Hypothalamus (tissue), 51 donors: ENCODE data around the gene SLC12A4.

Experiments
- DNase-seq, 51 donors: peaks; one replicate each; lab custom pipeline; 2025; lab: John Stamatoyannopoulos, UW

Gene SLC12A4

DNA sequence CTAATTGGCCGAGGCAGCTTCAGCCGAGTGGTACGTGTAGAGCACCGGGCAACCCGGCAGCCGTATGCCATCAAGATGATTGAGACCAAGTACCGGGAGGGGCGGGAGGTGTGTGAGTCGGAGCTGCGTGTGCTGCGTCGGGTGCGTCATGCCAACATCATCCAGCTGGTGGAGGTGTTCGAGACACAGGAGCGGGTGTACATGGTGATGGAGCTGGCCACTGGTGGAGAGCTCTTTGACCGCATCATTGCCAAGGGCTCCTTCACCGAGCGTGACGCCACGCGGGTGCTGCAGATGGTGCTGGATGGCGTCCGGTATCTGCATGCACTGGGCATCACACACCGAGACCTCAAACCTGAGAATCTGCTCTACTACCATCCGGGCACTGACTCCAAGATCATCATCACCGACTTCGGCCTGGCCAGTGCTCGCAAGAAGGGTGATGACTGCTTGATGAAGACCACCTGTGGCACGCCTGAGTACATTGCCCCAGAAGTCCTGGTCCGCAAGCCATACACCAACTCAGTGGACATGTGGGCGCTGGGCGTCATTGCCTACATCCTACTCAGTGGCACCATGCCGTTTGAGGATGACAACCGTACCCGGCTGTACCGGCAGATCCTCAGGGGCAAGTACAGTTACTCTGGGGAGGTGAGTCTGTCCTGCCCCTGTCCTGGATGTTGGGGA is 59.2 kb downstream of the SLC12A4 start:
- no peak for DNase-seq

DNA sequence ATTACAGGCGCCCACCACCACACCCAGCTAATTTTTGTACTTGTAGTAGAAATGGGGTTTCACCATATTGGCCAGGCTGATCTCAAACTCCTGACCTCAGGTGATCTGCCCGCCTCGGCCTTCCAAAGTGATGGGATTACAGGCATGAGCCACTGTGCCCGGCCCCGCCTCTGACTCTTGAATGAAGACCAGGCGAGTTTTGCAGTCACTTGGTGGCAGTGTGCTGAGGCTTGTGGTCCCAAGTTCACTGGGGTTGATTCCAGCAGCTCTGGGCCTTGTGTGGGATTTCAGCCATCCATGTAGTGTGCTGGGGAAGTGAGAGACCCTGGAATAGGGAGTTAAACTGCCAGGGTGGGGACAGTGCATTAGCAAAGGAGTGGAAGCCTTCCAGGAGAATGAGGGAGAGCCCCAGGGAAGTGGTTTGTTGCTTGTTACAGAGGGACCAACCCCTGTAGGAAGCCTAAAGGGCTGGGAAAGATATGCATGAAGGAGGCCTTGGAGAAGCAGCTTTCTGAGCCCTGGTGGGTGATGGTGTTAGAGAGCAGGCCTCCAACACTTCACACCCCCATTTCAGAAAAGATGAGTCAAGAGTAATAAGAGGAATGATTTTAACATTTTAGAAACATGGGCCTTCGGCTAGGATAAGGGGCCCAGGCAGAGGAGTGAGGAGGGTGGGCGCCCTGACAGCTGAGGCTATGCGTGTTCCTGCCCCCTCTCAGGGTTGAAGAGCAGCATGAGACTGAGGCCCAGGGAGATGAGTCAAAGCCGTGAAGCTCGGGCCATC is 60.8 kb downstream of the SLC12A4 start:
- peak in 1 of 51 donors; percentile 18 for DNase-seq

DNA sequence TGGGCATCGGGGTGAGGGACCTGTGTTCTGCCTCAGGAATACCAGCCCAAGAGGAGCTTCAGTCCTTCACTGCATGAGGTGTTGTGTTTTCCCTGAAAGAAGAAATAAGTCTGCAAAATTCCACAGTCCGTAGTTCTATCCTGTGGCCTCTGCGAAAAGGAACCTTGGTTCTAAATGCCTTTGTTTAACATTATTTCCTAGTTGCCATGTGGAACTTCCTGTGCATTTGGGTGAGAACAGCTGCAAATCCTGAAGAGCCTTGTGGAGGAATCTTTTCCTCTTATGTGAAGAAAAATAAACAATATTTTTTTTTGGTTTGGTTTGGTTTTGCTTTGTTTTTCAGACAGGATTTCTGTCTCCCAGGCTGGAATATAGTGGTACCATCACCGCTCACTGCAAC is 65.6 kb downstream of the SLC12A4 start:
- DNase-seq: no peak

DNA sequence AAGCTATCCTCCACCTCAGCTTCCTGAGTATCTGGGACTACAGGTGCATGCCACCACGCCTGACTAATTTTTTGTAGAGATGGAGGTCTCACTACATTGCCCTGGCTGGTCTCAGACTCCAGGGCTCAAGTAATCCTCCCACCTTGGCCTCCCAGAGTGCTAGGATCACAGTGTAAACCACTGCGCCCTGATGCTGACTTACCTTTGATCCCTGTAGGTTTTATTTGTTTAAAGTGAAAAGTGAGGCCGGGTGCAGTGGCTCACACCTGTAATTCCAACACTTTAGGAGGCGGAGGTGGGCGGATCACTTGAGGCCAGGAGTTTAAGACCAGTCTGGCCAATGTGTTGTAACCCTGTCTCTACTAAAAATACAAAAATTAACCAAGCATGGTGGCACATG is 66.7 kb downstream of the SLC12A4 start:
- no peak for DNase-seq

DNA sequence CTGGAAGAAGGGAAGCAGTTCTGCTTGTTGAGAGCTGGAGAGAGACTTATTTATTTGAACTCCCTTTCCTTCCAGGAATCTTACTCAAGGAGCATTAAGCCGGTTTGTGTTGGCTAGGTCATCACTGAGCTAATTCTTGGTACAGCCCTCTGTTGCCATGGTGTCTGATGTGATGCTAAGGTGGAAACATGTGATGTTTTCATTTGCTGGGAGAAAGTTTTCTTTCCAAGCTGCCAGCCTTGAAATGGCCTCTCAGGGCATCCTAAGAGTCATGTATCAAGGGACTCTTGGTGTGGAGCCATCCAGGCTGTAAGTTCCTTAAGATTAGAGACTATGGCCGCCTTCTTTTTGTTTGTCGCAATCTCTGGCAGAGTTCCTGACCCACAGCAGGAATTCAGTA is 71.2 kb downstream of the SLC12A4 start:
- peak in 10 of 51 donors; percentile 6 to 48 (median 17) for DNase-seq

DNA sequence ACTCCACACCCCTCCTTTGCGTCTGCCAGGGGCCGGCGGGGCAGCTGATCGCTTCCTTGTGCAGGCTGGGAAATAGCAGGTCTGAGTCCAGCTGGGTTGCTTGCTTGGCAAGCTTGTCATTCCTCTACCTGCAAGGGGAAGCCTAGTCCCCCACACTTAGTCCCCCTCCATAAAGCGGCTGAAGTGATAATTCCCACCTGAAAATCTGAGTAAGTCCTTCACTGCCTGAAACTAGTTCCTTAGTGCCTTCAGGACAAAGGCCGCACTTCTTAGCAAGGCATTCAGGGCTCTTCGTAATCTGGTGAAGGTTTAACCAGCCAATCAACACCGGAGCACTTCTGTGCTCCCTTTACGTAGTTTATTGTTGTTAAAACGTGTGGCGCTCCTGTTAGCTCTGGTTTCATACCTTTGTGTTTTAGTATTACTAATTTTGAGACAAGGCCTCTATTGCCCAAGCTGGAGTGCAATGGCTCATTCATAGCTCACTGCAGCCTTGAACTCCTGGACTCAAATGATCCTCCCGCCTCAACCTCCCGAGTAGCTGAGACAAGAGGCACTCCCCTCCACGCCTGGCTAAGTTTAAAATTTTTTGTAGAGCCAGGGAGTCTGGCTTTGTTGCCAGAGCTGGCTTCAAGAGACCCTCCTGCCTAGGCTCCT is 74.6 kb downstream of the SLC12A4 start:
- peak in 1 of 51 donors; percentile 55 for DNase-seq
